Vagina (tissue), 2 donors: Measurements from ENCODE around the gene USP32.
"Not testable (repeated sequence)": the region's sequence is repeated elsewhere in the genome, so short reads cannot be mapped to it uniquely, and the experiment has no call there.

Source experiments
- CTCF ChIP-seq, 3 experiments: fragments of 450-650 bp in 2 of 3; fragments of 200-600 bp in 1 of 3; sonication (generic) in 1 of 3; IDR thresholded peaks; one replicate each; pipeline ENCODE4 v1.5.1; 2017 to 2019; ENCODE audit warnings: antibody characterized with exemption in 3 of 3, mild to moderate bottlenecking in 2 of 3, moderate library complexity in 2 of 3
- POLR2A ChIP-seq, 2 donors: fragments of 450-650 bp; IDR thresholded peaks; one replicate each; pipeline ENCODE4 v1.6.1; 2017; ENCODE audit warnings: antibody characterized with exemption in 2 of 2, mild to moderate bottlenecking in 2 of 2, moderate library complexity in 2 of 2
- POLR2AphosphoS5 ChIP-seq, 2 donors: sonication (generic); formaldehyde crosslinking; IDR thresholded peaks; one replicate each; pipeline ENCODE4 v1.9.0; 2017; ENCODE audit warnings: antibody characterized with exemption in 2 of 2, mild to moderate bottlenecking in 2 of 2, low read depth in 1 of 2; ENCODE audit not compliant: insufficient read depth in 1 of 2

- not testable (repeated sequence) for TF ChIP-seq CTCF (IDR thresholded peaks at IDR 0.05); POLR2A (IDR thresholded peaks at IDR 0.05); POLR2AphosphoS5 (IDR thresholded peaks at IDR 0.05; ENCODE audit: insufficient read depth in 1 of 2, low read depth in 1 of 2)
Measured at GRCh38 chr17:60174767-60175166, 217.2 kb downstream of the USP32 start.
